AG20443 (cell line): ENCODE measurements around the gene LNPEP.

Experiments used
- DNase-seq: peaks from one replicate; pipeline ENCODE4 v3.0.0; 2012; ENCODE audit warnings: low spot score, mixed read lengths

LNPEP gene

DNA sequence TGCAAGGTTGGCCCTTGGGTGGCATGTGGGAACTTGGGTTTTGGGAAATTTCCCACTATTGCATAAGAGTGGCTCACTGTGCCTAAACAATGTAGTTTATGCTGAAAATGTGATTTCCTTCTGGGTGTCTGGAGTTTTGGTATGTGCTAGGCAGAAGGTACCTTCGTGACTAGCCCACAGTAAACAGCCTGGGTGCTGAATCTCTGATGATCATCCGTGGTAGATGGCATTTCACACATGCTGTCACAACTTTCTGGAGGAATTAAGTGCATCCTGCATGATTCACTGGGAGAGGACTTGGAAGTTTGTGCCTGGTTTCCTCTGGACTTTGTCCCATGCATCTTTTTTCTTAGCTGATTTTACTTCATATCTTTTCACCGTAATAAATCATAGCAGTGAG lies 64.5 kb downstream of the LNPEP start:
- peak; percentile 8 for DNase-seq

DNA sequence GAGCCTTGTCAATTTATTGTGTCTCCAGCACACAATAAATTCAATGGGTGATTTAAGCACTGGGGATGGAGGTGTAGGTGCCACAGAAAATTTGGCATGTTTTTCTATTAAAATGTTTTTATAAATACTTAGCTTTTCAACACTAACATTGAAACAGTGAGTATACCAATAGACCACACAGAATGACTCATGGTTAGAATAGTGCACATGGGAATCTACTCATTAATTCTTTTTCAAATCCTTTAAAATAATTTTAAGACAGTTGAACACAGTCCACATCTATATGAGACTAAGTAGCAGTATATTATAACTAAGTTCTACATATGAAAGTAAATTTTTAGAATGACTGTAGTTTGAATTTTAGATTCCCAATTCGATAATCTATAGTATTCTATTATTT lies 67.1 kb downstream of the LNPEP start:
- no peak for DNase-seq

DNA sequence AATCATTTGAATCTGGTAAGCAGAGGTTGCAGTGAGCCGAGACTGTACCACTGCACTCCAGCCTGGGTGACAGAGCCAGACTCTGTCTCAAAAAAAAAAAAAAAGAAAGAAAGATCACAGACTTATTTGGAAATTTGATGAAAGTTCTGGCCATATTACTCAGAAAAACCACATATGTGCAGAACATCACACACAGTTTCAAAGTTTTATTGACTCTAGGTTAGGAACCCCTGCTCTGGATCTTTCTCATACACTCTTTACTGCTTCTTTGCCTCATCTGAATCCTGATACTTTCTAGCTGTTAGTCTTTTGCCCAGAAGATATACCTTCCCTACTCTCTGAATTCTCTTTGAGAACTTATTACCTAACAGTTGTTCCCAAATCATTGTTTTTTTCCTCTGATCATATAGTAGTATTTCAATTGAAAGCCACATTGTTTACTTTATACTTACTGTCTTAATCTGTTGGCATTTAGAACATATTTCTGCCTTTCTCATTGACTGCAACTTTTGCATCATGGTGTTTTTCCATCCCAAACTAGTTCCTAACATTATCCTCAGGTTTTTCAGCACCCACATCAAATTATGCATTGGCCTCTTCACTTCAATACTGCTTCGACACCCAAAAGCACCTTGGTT lies 68.7 kb downstream of the LNPEP start:
- DNase-seq: no peak

DNA sequence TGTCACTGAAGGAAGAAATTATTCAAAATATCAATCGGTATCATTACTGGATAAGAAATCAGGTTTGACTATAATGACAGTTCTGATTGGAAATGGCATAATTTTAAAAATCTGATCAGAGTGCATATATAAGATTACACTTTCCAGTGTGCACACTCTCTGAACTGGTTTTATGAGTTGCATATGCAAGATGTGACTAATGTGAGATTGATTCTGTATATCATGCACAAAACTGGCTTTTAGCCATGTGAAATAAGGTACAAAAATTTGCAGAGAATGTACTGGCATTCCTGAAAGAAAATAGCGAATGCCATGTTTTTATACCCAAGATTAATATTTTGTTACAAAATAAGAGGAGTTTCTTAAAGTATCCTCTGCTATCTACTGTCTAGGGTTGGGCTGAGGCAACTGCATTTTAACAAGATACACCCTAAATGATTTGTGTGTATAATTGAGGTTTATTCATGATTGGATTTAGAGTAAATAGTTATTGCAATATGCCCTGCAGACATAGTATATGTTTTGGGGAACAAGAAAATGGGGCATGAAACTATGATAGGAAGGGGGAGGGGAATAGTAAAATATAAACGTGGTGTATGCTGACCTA lies 70.7 kb downstream of the LNPEP start:
- no peak for DNase-seq

DNA sequence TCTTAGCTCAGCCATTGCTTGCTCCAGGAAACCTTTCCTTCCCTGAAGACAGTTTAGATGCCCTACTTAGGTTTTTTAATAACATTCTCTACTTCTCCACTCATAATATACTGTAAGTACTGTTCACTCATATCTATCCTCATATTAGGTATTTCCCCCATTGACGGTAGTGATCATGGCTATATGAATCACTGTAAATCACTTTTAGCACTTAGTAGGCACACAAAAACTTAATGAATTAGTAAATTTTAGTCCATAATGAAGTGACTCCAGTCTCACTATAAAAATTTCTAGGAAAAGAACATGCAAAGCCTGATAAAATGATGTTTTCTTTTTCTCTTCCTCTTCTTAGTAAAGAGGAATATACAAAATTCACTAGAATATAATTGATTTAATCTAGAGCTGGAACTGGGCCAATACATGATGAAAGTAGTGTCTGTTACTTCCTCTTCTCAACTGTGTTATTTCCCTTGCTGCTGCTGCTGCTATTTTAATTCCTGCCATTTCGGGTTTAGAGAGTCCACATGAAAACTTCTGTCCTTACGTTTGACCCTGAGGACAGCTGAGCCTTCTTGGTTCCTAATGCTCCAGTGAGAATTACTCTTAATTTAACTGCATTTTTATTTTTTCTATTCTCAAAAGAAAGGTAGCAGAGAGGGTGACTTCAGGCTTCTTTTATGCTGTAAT lies 73.5 kb downstream of the LNPEP start:
- DNase-seq: no peak

DNA sequence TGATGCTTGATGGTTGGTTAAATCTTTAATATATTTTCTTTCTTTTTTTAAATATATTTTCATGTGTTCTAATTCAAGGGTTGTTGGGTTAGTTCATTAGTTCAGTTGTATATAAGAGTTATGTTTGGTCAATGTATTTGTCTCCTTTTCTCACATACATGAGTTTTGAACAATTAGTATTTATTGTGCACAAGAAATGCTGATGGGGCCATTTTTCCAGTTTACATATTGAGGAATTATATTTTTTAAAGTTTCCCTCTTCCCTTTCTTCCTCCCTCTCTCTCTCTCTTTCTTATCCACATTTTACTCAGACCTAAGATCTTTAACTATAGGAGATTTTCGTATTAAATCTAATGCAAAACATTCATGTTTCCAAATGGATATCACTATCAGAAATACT lies 74.0 kb downstream of the LNPEP start:
- no peak for DNase-seq

DNA sequence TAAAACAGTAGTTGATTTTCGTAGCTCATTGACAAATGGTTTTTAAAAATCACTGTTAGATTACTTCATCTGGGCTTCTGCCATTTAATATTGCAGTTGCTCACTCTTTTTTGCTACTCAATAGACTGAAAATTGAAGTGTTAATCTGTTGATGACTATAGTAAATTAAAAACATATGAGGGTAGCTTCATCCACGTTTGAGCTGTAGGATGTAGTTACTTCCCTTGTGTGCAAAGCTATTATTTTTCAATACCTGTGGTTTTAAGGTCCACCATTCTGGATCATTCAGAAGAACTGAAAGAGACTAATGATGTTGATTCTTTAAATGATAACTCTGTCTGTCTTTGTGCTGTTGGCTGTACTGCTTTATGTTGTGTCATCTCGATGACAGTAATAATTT lies 74.7 kb downstream of the LNPEP start:
- no peak for DNase-seq

DNA sequence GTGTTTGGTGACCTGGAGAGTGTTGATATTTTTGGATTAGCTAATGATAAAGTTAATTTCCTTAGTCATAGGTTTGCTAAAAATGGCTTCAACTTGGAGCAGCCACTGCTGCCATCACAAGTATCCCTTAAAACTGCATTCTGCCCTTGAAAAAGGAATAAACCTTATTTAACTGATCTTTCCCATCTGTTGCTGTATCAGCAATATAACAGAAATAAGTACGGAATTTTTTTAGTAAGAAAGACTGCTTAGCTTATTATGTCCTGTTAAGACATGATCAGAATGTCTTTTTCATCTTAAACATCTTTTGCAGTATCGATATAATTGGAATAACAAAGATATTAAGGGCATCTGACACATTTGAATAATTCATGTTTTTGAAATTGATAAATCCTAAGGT lies 75.7 kb downstream of the LNPEP start:
- DNase-seq: no peak

DNA sequence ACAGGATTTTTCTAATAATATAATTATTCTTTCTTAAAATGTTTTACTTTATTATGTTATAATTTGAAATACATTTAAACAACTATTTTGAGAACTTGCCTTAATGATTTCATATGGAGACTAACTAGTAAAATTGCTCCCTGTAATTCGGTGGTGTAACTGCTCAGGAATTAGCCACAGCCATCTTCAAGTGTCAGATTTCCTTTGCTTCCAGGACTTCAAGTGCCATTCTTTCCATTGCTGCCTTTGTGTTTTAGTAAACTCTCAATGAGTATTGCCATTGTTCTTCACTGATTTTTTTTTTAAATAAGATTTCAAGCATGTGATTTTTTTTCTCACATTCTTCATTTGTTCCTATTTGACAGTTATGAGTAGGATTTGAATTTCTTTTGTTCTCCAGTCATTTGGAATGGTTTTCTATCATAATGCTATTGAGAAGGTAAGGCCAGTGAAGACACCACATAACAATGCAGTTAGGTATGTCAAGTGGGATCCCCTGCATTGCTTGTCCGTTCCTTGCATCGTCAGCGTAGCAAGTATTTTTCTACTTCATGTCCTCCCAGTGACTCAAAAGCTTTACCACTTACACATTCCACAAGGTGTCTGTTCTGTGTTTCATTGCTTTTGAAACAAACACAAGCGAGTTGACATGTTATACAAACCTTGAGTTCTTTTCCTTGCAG lies 83.7 kb downstream of the LNPEP start:
- DNase-seq: peak; percentile 17

DNA sequence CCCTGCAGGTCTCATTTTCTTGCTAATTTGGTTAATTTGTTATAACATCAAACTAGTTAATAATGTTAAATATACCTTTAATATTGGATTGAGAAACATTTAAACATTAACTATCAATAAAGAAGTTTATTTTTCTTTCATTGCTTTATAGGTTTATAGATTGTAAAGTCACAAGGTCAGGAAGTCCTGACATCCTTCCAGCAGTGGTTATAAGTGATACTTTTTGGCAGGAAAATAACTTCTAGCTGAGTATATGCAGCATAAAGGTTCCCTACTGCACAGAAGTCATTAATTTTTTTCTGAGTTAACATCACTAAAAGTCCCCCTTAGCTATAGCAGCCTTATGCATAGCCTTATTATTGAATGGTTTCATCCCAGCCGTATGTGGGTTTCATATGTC lies 85.5 kb downstream of the LNPEP start:
- no peak for DNase-seq

DNA sequence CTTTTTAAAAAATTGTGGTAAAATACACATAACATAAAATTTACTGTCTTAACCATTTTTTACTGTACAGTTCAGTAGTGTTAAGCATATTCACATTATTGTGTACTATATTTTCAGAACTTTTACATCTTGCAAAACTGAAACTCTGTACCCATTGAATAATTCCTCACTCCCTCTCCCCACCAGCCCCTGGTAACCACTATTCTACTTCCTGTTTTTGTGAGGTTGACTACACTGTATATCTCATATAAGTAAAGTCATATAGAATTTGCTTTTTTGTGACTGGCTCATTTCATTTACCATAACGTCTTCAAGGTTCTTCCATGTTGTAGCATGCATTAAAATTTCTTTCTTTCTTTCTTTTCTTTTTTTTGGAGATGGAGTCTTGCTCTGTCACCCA lies 87.0 kb downstream of the LNPEP start:
- no peak for DNase-seq

DNA sequence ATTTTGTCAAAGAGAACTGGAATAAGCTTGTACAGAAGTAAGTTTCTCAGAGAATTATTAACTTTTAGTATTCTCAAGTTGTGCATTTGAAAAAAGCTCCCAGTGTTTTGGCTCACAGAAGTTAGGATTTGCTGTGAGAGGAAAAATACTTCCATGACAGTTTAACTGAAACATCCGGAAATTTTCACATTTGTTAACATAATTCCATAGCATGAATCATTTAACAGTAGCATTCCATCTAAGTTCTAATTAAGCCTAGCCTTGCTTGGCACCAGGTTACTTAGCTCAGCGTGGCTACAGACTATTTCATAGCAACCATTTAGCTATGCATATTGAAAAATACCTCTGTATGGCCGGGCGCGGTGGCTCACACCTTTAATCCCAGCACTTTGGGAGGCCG lies 90.8 kb downstream of the LNPEP start:
- no peak for DNase-seq

DNA sequence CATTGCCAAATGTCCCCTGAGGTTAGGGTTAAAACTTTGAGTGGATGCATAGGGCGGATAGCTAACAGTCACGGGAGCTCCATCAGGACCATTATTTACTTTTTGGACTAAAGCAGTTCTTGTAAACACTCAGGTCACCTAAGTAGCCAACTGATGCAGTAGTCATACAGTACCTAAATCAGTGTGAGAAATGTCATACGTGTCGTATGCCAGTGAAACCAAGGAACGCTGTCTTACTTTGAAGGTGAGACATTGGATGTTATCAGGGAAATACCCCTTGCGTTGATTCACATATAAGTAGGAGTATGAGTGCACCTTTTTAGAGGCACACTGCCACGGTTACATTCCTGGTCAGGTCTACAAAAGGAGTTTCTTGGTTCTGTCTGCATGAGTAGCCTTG lies 101.9 kb downstream of the LNPEP start:
- DNase-seq: no peak

DNA sequence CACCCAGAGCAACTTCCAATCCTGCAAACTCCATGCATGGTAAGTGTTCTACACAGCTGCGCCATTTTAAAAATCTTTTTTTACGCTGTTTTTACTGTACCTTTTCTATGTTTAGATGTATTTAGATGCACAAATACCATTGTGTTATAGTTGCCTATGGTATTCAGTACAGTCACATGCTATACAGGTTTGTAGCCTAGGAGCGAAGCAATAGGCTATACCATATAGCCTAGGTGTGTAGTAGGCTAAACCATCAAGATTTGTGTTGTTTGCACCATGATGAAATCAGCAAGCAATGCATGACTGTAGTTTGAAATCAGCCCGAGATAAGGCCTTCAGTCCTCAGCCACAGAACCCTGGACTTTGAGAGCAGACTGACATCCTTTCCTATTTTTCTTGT lies 105.4 kb downstream of the LNPEP start:
- DNase-seq: no peak

DNA sequence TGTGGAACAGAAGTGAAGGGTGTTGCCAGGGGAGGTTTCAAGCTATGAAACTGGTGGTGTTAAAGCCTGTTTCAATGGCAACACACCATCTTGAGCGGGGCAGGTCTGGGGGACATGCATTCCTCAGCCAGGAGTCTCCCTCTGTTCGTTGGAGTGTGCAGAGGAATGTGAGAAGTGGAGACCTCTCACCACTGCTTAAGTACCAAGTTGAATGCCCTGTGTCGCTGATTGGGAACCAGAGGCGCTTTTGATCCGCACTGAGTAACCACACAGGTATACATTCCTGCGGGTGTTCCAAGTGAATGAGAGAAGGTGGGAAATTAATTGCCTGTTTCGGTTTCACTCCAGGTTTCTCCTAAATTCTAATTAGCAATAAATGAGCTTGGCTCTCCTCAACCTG lies 107.1 kb downstream of the LNPEP start:
- DNase-seq: no peak

DNA sequence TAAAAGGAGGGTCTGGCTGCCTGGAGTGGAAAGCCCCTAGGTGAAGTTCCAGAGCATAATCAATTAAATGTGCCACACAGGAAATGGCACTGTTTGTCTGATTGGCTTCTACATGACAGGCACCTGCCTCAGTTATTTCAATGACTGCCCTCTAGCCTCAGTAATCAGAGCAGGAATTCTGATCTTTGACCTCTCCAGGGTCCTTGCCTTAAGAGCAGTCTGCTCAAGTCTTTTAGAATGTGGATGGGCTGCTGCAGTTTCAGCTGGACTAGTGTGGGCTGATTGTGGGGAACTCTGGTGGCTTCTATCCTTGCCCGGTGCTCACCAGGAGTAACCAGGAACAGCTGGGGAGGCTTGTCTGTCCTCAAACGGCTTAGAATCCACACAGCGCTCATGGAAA lies 107.6 kb downstream of the LNPEP start:
- DNase-seq: no peak

DNA sequence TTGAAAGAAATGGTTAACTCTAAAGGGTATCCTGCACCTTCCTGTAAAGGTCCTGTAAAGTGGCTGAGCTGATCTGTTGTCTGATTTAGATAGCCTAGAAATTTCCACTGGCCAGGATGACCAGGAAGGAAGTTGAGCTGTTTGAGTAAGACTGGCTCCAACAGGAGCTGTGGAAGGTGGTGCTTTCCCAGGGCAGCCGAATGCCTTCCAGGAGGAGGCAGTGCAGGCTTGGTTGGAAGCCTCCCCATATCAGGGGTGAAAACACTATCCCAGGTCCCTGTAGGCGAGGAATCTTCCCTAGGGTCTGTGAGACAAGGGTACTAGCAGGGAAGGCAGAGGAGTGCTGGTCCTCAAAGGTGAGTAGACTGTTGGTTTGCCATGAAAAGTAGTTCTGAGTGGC lies 108.2 kb downstream of the LNPEP start:
- peak; percentile 18 for DNase-seq

DNA sequence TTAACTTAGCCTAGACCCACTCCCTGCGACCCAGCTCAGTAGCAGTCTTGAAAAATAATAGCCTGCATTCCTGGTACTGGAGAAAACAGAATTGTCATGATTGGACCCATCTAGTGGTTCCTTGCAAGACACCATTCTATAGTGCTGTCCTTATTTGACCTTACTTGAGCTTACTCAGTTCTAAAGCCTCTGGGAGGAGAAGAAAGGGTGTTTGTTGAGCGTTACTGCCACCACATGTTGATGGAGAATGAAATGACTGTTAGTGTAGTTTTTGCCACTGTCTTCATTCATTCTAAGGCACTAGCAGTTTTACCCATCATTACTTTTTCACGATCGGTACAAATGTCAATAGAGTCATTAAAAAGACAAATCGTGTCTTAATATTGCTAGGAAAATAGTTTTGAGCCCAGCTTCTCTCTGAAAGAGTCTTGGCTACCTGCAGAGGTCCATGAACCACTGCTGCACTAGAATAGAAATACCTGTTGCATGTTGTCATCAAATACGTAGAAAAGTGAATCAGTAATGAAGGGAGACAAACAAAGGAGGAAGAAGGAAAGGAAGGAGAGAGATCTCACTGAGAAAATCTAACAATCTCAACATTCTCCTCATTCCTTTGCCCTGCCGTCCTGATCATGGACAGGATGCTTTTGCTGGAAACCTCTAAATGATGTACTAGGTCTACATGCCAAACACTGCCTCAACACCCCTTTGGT lies 110.5 kb downstream of the LNPEP start:
- no peak for DNase-seq

DNA sequence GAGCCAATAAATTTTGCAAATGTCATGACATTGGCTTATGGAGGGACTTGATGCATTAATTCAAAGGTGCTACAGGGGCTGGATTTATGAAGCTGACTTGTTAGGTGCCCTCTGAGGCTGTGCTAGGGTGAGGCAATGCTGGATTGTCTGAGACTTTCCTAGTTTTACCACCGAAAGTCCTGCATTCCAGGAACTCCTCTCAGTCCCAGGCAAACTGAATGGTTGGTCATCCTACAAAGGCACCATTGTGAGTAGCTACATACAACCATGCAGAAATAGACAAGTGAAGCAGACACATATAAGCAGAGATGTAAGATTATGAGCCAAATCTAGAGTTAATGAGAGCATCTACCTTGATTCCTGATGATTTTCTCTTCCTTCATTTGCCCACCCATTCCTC lies 111.2 kb downstream of the LNPEP start:
- no peak for DNase-seq

DNA sequence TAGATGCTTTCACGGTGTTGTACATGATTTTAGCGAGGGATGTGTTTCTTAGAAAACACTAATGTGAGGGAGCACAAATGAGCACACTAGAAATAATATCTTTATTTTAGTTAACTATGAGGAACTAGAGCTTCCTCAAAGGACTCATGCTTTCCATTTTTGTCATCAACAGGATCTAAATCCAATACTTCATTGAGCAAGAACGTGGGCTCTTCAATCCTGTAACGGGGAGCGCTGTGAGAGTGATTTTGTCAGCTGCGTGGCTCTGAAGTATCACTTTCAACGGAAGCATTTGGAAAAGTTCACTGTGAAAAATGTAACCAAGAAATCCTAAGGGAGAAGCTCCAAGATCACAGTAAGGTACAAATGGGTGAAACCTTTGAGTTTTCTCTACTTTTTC lies 113.3 kb downstream of the LNPEP start:
- no peak for DNase-seq

DNA sequence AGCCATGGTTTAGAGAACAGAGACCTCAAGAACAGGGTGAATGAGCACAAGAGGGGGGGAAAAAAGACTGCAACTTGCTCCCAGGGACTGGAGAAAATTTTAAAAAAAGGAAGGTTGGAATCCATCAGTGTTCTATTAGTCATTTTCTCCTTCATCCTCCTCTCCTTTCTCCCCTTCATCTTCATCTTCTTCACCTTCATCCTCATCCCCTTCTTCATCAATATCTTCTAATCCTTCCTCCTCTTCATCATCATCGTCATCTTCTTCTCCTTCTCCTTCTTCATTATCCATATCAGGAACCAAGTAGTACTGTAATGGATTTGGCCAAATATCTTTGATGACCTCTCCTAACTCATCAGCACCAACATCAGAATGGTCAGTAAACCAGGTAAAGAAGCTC lies 120.4 kb downstream of the LNPEP start:
- no peak for DNase-seq

DNA sequence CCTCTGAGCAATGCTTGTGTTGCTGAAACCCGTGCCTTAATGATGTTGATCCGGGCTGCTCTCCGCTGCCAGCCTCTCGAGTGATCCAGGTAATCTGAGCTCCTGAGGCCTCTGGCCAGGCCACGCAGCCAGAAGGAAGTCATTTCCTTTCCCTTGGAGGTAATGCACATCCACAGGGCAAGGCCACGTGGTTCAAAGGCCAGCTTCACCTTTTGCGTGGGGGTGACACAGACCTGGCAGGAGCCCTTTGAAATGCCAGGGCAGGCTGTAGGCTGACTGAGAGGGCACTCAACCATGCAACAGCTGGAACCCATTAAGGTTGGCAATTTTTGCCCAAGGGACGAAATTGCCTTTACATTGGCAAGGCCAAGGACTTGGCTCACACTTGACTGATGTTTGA lies 126.2 kb downstream of the LNPEP start:
- DNase-seq: no peak

DNA sequence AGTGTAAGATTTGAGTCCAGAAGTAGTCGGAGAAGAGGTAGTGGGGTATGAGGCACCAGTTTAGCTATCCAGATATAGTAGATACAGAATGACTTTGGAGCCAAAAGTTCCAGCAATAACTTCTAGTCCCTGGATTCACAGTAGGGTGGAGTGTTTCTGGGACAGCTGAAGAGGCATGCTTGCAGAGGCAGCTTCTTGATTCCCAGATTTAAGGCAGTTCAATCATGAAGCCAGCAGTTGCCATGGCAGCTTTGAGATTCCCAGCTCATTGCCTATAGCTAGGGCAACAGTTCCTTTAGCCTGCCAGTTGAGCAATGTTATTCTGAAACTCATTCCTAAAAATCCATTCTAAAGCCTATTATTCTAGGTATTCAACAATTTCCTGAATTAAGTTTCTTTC lies 127.4 kb downstream of the LNPEP start:
- no peak for DNase-seq
